ENCODE results near the gene RICTOR. TPM values are rescaled to one million over a fixed set of nuclear protein-coding genes. Genes with fewer than 3 reads are reported as not detected.

Gene RICTOR
- polyA plus RNA-seq, 2 of the 4 experiments (the other 2 are of a cell fraction): 6.5 to 28.5 TPM

GRCh38 chr5:38961691-38962090 lies 112.5 kb downstream of the RICTOR start:
- ChIA-PET CTCF (no interaction called here), POLR2A (no interaction called here)
- WGBS (ENCODE audit: missing lambda C conversion rate): 62% methylated on average over 2 of the region's 2 CpGs
- TF ChIP-seq HMGXB4 (CRISPR knock-in tag; IDR thresholded peaks at IDR 0.05; ENCODE audit: borderline replicate concordance) (no peak), MAX (IDR thresholded peaks at IDR 0.05) (no peak), ZNF302 (CRISPR knock-in tag; IDR thresholded peaks at IDR 0.05) (no peak), BHLHE40 (IDR thresholded peaks at IDR 0.05; ENCODE audit: low read depth, low read length) (no peak), CBX2 (IDR thresholded peaks at IDR 0.05; ENCODE audit: borderline replicate concordance, low read depth) (no peak)
- ATAC-seq (no peak), DNase-seq (ENCODE audit: low read depth in 1 of 2, low spot score in 1 of 2) (no peak), FAIRE-seq (no peak)
- H3K4me1 ChIP-seq: no peaks in the 10 kb centered on the region
- no peaks in the 10 kb centered on the region for H3K9me3 ChIP-seq
- no peak overlapping the region for H3K4me3 ChIP-seq
- H3K4me2 ChIP-seq: no peak overlapping the region
- H3K27ac ChIP-seq: no peak overlapping the region

- DNase-seq (ENCODE audit: low read depth in 1 of 2, low spot score in 1 of 2) (no peak), ATAC-seq (no peak), FAIRE-seq (no peak)
- ChIA-PET CTCF (no interaction called here), POLR2A (no interaction called here)
- H3K4me3 ChIP-seq: no peak overlapping the region
- no peak overlapping the region for H3K4me2 ChIP-seq
- no peaks in the 10 kb centered on the region for H3K4me1 ChIP-seq
- WGBS (ENCODE audit: missing lambda C conversion rate): 88% methylated on average over 4 of the region's 4 CpGs
- TF ChIP-seq EHF (CRISPR knock-in tag; IDR thresholded peaks at IDR 0.05) (no peak), EP300 (IDR thresholded peaks at IDR 0.05) (no peak), FOSL2 (IDR thresholded peaks at IDR 0.05) (no peak), FOSL2 (CRISPR knock-in tag; IDR thresholded peaks at IDR 0.05) (no peak), HOXA7 (CRISPR knock-in tag; IDR thresholded peaks at IDR 0.05) (no peak), CTCF (IDR thresholded peaks at IDR 0.05) (no peak), RFX5 (IDR thresholded peaks at IDR 0.05) (no peak), PHF8 (IDR thresholded peaks at IDR 0.05; ENCODE audit: borderline replicate concordance, low read depth) (no peak), FOSB (CRISPR knock-in tag; IDR thresholded peaks at IDR 0.05) (no peak), NPAS2 (CRISPR knock-in tag; IDR thresholded peaks at IDR 0.05; ENCODE audit: borderline replicate concordance) (no peak), EHMT2 (IDR thresholded peaks at IDR 0.05; ENCODE audit: low read depth) (no peak), MAFK (IDR thresholded peaks at IDR 0.05; ENCODE audit: partially characterized antibody) (no peak), ZC3H11A (IDR thresholded peaks at IDR 0.05) (no peak), ESRRA (IDR thresholded peaks at IDR 0.05; ENCODE audit: borderline replicate concordance, low read length) (no peak), POLR2AphosphoS2 (conservative IDR thresholded peaks at IDR 0.05; ENCODE audit: low read length) (no peak), KDM1A (IDR thresholded peaks at IDR 0.05; ENCODE audit: low read depth) (no peak), ZNF302 (CRISPR knock-in tag; IDR thresholded peaks at IDR 0.05) (no peak)
- no peaks in the 10 kb centered on the region for H3K9me3 ChIP-seq
- no peak overlapping the region for H3K27ac ChIP-seq
Measured at GRCh38 chr5:38953426-38954012, 120.7 kb downstream of the RICTOR start.

- DNase-seq (ENCODE audit: low read depth in 1 of 2, low spot score in 1 of 2): no peak
- Histone ChIP-seq H3K4me1 (no peaks in the 10 kb centered on the region), H3K4me2 (no peak overlapping the region), H3K9me3 (no peaks in the 10 kb centered on the region), H3K27ac (no peak overlapping the region), H3K4me3 (no peak overlapping the region)
- no peak for ATAC-seq
- ChIA-PET CTCF (interaction anchor here (0.7 to 2.2 kb wide), 6 partner anchors 21 to 528 kb away, joined by 3 to 7 read pairs (median 4); no protein-coding TSS in a partner anchor), POLR2A (no interaction called here)
- TF ChIP-seq SMC3 (IDR thresholded peaks at IDR 0.05): no peak
- no peak for FAIRE-seq
Measured at GRCh38 chr5:38948501-38948900, 125.7 kb downstream of the RICTOR start.
